Gastroesophageal sphincter (tissue), 4 donors: Measurements from ENCODE around the gene SGMS1. TPM values are rescaled to one million over a fixed set of nuclear protein-coding genes. Genes with fewer than 3 reads are reported as not detected.

Experiments
- ATAC-seq: fragments of 150-250 bp; one replicate; pipeline ENCODE4 v1.9.1; 2016; ENCODE audit warnings: mild to moderate bottlenecking, moderate library complexity
- H3K27ac ChIP-seq, 4 donors: fragments of 200-600 bp; sonication (generic) in 3 of 4; 1 replicate in 3 of 4; 2 replicates in 1 of 4; pipeline ENCODE4 v1.5.1; 2016 to 2019
- H3K27me3 ChIP-seq: fragments of 200-600 bp; sonication (generic); one replicate; pipeline ENCODE4 v1.5.1; 2019
- H3K36me3 ChIP-seq, 2 donors: fragments of 200-600 bp; sonication (generic); one replicate each; pipeline ENCODE4 v1.5.1; 2019; ENCODE audit warnings: control low read depth in 1 of 2
- H3K4me1 ChIP-seq, 3 donors: fragments of 200-600 bp; sonication (generic); 1 replicate in 2 of 3; 2 replicates in 1 of 3; pipeline ENCODE4 v1.5.1; 2016 to 2019; ENCODE audit warnings: control low read depth in 2 of 3
- H3K4me3 ChIP-seq, 2 donors: fragments of 200-600 bp; sonication (generic); one replicate each; pipeline ENCODE4 v1.5.1; 2019; ENCODE audit warnings: mild to moderate bottlenecking in 1 of 2, moderate library complexity in 1 of 2
- H3K9me3 ChIP-seq, 3 donors: fragments of 200-600 bp; sonication (generic); one replicate each; pipeline ENCODE4 v1.5.1; 2017 to 2019; ENCODE audit warnings: control low read depth in 2 of 3
- EP300 ChIP-seq: sonication (generic); formaldehyde crosslinking; IDR thresholded peaks from one replicate; pipeline ENCODE4 v1.6.1; 2017; ENCODE audit warnings: antibody characterized with exemption, mild to moderate bottlenecking
- POLR2A ChIP-seq, 2 donors: fragments of 450-650 bp; IDR thresholded peaks; one replicate each; pipeline ENCODE4 v1.6.1; 2017; ENCODE audit warnings: antibody characterized with exemption in 2 of 2, mild to moderate bottlenecking in 2 of 2, moderate library complexity in 1 of 2
- POLR2AphosphoS5 ChIP-seq: sonication (generic); formaldehyde crosslinking; IDR thresholded peaks from one replicate; pipeline ENCODE4 v1.6.1; 2017; ENCODE audit warnings: antibody characterized with exemption
- WGBS, 2 donors: methylation state at CpG; one replicate each; pipeline ENCODE4 v1.1.5; 2018; ENCODE audit warnings: low coverage in 1 of 2; 5-methylcytosine and 5-hydroxymethylcytosine counted together
- total RNA-seq, 4 donors: library from RNA; depleted of rRNA; stranded (reverse); fragments of >200 nt; gene quantifications; one replicate each; pipeline ENCODE4 v1.1.0, GENCODE V29; 2016
- TF ChIP-seq, protein P1 (sequence below), 4 experiments: fragments of 200-600 bp in 2 of 4; fragments of 450-650 bp in 2 of 4; sonication (generic) in 1 of 4; IDR thresholded peaks; one replicate each; pipeline ENCODE4 v1.5.1; 2017 to 2019; ENCODE audit warnings: antibody characterized with exemption in 4 of 4, mild to moderate bottlenecking in 2 of 4, moderate library complexity in 2 of 4

SGMS1 gene
- total RNA-seq, 4 donors from 2014 or later: 57.7 to 116 (median 66.1) TPM

DNA sequence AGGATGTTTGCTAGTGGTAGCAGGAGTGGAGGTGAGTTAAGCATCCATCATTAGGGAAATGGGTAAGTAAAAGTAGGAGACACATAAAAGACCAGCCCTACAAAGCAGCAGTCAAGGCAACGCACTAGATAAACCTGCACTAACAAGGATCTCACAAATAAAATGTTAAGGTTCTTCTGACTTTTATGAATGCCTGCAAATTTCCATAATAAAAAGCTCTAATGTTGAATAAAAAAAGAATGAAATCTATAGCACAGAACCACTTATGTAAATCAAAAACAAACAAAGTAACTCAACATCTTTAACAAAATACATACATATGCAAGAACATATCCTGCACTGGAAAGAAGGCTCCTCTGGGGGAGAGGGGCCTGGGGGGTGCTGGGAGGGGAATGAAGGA lies 4.6 kb downstream of the SGMS1 start:
- ATAC-seq: no peak
- Histone ChIP-seq H3K9me3 (no peaks in the 10 kb centered on the region), H3K4me3 (no peak overlapping the region), H3K36me3 (no peaks in the 10 kb centered on the region), H3K27me3 (no peaks in the 10 kb centered on the region), H3K4me1 (peaks cover 0 to 59% (median 20%) of the 10 kb centered on the region in 3 donors), H3K27ac (peak overlapping the region in 3 of 4 donors; percentile 42 to 98 (median 55))
- TF ChIP-seq, protein P1, sequence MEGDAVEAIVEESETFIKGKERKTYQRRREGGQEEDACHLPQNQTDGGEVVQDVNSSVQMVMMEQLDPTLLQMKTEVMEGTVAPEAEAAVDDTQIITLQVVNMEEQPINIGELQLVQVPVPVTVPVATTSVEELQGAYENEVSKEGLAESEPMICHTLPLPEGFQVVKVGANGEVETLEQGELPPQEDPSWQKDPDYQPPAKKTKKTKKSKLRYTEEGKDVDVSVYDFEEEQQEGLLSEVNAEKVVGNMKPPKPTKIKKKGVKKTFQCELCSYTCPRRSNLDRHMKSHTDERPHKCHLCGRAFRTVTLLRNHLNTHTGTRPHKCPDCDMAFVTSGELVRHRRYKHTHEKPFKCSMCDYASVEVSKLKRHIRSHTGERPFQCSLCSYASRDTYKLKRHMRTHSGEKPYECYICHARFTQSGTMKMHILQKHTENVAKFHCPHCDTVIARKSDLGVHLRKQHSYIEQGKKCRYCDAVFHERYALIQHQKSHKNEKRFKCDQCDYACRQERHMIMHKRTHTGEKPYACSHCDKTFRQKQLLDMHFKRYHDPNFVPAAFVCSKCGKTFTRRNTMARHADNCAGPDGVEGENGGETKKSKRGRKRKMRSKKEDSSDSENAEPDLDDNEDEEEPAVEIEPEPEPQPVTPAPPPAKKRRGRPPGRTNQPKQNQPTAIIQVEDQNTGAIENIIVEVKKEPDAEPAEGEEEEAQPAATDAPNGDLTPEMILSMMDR (IDR thresholded peaks at IDR 0.05): no peak
- TF ChIP-seq POLR2A (IDR thresholded peaks at IDR 0.05) (no peak), EP300 (no peak), POLR2AphosphoS5 (no peak)
- 91 to 100% methylated on average over 1 of the region's 1 CpG for WGBS, 2 donors

GRCh38 chr10:50618624-50619023 lies 5.1 kb downstream of the SGMS1 start:
- no peaks in the 10 kb centered on the region for H3K36me3 ChIP-seq
- WGBS, 2 donors: 70 to 100% methylated on average over 2 to 3 of the region's 3 CpGs
- no peaks in the 10 kb centered on the region for H3K9me3 ChIP-seq
- ATAC-seq: no peak
- no peak overlapping the region for H3K4me3 ChIP-seq
- H3K27ac ChIP-seq: no peak overlapping the region
- H3K4me1 ChIP-seq: peaks cover 0 to 65% (median 20%) of the 10 kb centered on the region in 3 donors
- no peaks in the 10 kb centered on the region for H3K27me3 ChIP-seq
- TF ChIP-seq EP300 (no peak), POLR2AphosphoS5 (no peak)
- TF ChIP-seq, protein P1 (IDR thresholded peaks at IDR 0.05): no peak

DNA sequence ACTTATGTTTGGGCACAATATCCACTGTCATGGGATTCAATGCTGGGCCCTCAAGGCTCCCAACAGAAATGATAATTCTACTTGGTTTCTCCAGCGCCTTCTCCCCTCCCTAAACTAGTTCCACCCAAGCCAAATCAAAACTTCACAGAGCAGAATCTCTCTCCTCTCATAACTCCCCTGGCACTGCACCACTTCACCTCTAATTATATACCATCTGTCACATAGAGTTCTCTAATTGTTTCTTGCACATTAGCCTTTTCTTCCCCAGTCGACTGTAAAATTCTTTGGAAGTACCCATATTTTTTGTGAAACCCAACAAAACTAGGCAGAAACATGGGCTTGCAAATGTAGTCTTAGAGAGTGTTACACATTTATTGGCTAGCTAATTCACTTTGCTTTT lies 8.1 kb downstream of the SGMS1 start:
- WGBS, 2 donors: 75 to 88% methylated on average over 1 to 2 of the region's 2 CpGs
- no peak for ATAC-seq
- H3K36me3 ChIP-seq: no peaks in the 10 kb centered on the region
- H3K9me3 ChIP-seq: no peaks in the 10 kb centered on the region
- H3K27me3 ChIP-seq: no peaks in the 10 kb centered on the region
- no peak overlapping the region for H3K4me3 ChIP-seq
- peaks cover 0 to 76% (median 9%) of the 10 kb centered on the region in 3 donors for H3K4me1 ChIP-seq
- H3K27ac ChIP-seq: no peak overlapping the region
- TF ChIP-seq POLR2A (IDR thresholded peaks at IDR 0.05) (no peak), EP300 (no peak), POLR2AphosphoS5 (no peak)
- TF ChIP-seq, protein P1 (IDR thresholded peaks at IDR 0.05): no peak

- no peak overlapping the region for H3K27ac ChIP-seq
- 78 to 79% methylated on average over 4 to 6 of the region's 7 CpGs for WGBS, 2 donors
- no peaks in the 10 kb centered on the region for H3K9me3 ChIP-seq
- no peak for TF ChIP-seq POLR2AphosphoS5
- no peak for TF ChIP-seq POLR2A (IDR thresholded peaks at IDR 0.05)
- TF ChIP-seq, protein P1 (IDR thresholded peaks at IDR 0.05): no peak
- no peak for TF ChIP-seq EP300
- peaks cover 0 to 76% (median 11%) of the 10 kb centered on the region in 3 donors for H3K4me1 ChIP-seq
- ATAC-seq: no peak
- no peaks in the 10 kb centered on the region for H3K27me3 ChIP-seq
- no peaks in the 10 kb centered on the region for H3K36me3 ChIP-seq
- H3K4me3 ChIP-seq: no peak overlapping the region
These were observed 9.2 kb downstream of the SGMS1 start for GRCh38 chr10:50614444-50615137.
